Amniotic epithelial cell (primary cell): Measurements from ENCODE around the gene ITPR2.
"Not testable (repeated sequence)": the region's sequence is repeated elsewhere in the genome, so short reads cannot be mapped to it uniquely, and the experiment has no call there.

Source experiments
- DNase-seq: peaks from one replicate; pipeline ENCODE4 v3.0.0-alpha.2; 2010; ENCODE audit warnings: low read depth

Gene ITPR2

GRCh38 chr12:26338586-26339572 lies 494.1 kb downstream of the ITPR2 start:
- DNase-seq, result peak; percentile 29

GRCh38 chr12:26335651-26336050 lies 497.3 kb downstream of the ITPR2 start:
- DNase-seq, result no peak

- DNase-seq, result no peak
Measured at GRCh38 chr12:26334621-26335124, 498.3 kb downstream of the ITPR2 start.

GRCh38 chr12:26331960-26332359 lies 501.0 kb downstream of the ITPR2 start:
- DNase-seq, result no peak

GRCh38 chr12:26331136-26331535 lies 501.9 kb downstream of the ITPR2 start:
- no peak for DNase-seq

GRCh38 chr12:26327975-26328644 lies 504.9 kb downstream of the ITPR2 start:
- no peak for DNase-seq

GRCh38 chr12:26323673-26324072 lies 509.3 kb downstream of the ITPR2 start:
- DNase-seq, result peak; percentile 6

- peak; percentile 97 for DNase-seq
Measured at GRCh38 chr12:26319511-26319910, 513.5 kb downstream of the ITPR2 start.

- peak; percentile 91 for DNase-seq
Measured at GRCh38 chr12:26318661-26319068, 514.3 kb downstream of the ITPR2 start.

GRCh38 chr12:26317942-26318575 lies 514.9 kb downstream of the ITPR2 start:
- DNase-seq, result peak; percentile 91

- DNase-seq, result peak; percentile 7
Measured at GRCh38 chr12:26314103-26314502, 518.9 kb downstream of the ITPR2 start.

- DNase-seq, result not testable (repeated sequence)
Measured at GRCh38 chr12:26310489-26310888, 522.5 kb downstream of the ITPR2 start.

GRCh38 chr12:26309634-26310033 lies 523.4 kb downstream of the ITPR2 start:
- DNase-seq, result no peak

- no peak for DNase-seq
Measured at GRCh38 chr12:26304273-26304672, 528.7 kb downstream of the ITPR2 start.

GRCh38 chr12:26303418-26303817 lies 529.6 kb downstream of the ITPR2 start:
- no peak for DNase-seq

- no peak for DNase-seq
Measured at GRCh38 chr12:26302776-26303175, 530.2 kb downstream of the ITPR2 start.

- DNase-seq, result no peak
Measured at GRCh38 chr12:26299751-26300150, 533.2 kb downstream of the ITPR2 start.

- DNase-seq, result peak; percentile 81
Measured at GRCh38 chr12:26298785-26299621, 534.0 kb downstream of the ITPR2 start.

GRCh38 chr12:26297396-26298070 lies 535.5 kb downstream of the ITPR2 start:
- DNase-seq, result peak; percentile 68

GRCh38 chr12:26295001-26295400 lies 538.0 kb downstream of the ITPR2 start:
- no peak for DNase-seq

GRCh38 chr12:26293612-26294011 lies 539.4 kb downstream of the ITPR2 start:
- DNase-seq, result no peak
